Lower lobe of right lung (tissue), 2 donors: ENCODE measurements around the gene ANXA6. TPM values are rescaled to one million over a fixed set of nuclear protein-coding genes. Genes with fewer than 3 reads are reported as not detected.
A peak's percentile ranks its signal among the peaks of the same experiment; 100 is the strongest.

ENCODE experiments used
- ATAC-seq, 2 donors: fragments of 200-7000 bp; cut with Tn5 transposase; one replicate each; pipeline ENCODE4 v1.9.1; 2020 to 2022; ENCODE audit warnings: mild to moderate bottlenecking in 2 of 2, moderate library complexity in 2 of 2
- DNase-seq: peaks from one replicate; pipeline ENCODE4 v3.0.0-alpha.2; 2020
- H3K27ac ChIP-seq: fragments of 200-600 bp; one replicate; pipeline ENCODE4 v1.8.0; 2022
- H3K27me3 ChIP-seq: fragments of 200-600 bp; one replicate; pipeline ENCODE4 v1.8.0; 2022; ENCODE audit warnings: low read depth
- H3K36me3 ChIP-seq: fragments of 200-600 bp; one replicate; pipeline ENCODE4 v1.8.0; 2022; ENCODE audit warnings: mild to moderate bottlenecking
- H3K4me1 ChIP-seq: fragments of 200-600 bp; one replicate; pipeline ENCODE4 v1.8.0; 2022
- H3K4me3 ChIP-seq: fragments of 200-600 bp; one replicate; pipeline ENCODE4 v1.8.0; 2022; ENCODE audit warnings: mild to moderate bottlenecking
- H3K9me3 ChIP-seq: fragments of 200-600 bp; one replicate; pipeline ENCODE4 v1.8.0; 2022
- intact Hi-C: fragments of 100-400 bp; cut with DNase I; formaldehyde crosslinking; loops from one replicate; pipeline ENCODE4 v1.11.0; 2022
- total RNA-seq: library from RNA; stranded (reverse); fragmentation: NEBNext Ultra II Directional; extraction: Animal tissue kit (Norgen Biotek cat#: 25700); gene quantifications from one replicate; pipeline ENCODE4 v1.2.1, GENCODE V29; 2021
- TF ChIP-seq, protein P1 (sequence below): fragments of 200-600 bp; IDR thresholded peaks from one replicate; pipeline ENCODE4 v1.8.0; 2022; ENCODE audit warnings: antibody characterized with exemption, mild to moderate bottlenecking
- donor health status: DM: no; HTN: yes; CAD: no; lungs with severe emphysema.

Gene ANXA6
- total RNA-seq, 1 donor from 2014 or later = 120 TPM

DNA sequence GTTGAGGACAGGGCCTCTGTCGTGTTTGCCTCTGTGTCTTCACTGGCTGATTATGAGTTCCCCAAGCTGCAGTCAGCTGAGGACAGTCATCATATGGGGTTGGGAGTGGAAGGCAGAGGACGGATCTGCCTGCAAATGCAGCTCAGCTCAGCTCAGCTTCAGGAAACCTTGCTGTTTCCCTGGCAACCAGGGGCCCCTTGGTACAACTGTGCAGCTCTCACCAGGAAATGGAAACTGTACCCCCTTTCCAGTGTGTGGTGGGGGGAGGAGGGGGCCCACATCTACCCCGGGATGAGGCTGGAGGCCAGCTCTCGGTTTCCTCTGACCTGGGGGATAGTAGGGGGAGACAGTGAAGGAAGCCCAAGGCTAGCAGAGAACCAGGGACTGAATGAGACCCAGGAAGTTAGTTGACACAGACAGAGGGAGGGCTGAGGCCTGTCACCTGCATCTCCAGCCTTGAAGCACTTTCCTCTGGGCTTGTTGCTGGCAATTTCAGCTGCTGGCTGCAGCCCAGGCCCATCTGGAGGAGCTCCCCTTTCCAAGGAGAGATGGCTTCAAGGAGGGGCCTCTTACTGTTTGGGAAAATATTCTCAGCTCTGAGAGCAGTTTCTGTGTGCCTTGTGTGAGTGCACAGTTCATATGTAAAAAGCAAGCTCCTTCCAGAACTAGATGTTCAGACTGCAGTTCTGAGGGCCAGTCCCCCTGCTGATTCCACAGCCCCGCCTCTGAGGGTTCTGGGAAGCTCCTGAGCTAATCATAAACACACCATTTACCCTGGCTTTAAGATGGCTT is 6.9 kb downstream of the ANXA6 start:
- Histone ChIP-seq H3K27ac (peak overlapping the region; percentile 60), H3K4me3 (no peak overlapping the region), H3K9me3 (no peaks in the 10 kb centered on the region), H3K4me1 (peaks cover 80% of the 10 kb centered on the region), H3K27me3 (no peaks in the 10 kb centered on the region), H3K36me3 (peaks cover 15% of the 10 kb centered on the region)
- ATAC-seq (peak; percentile 56 to 61), DNase-seq (peak; percentile 53)
- TF ChIP-seq, protein P1, sequence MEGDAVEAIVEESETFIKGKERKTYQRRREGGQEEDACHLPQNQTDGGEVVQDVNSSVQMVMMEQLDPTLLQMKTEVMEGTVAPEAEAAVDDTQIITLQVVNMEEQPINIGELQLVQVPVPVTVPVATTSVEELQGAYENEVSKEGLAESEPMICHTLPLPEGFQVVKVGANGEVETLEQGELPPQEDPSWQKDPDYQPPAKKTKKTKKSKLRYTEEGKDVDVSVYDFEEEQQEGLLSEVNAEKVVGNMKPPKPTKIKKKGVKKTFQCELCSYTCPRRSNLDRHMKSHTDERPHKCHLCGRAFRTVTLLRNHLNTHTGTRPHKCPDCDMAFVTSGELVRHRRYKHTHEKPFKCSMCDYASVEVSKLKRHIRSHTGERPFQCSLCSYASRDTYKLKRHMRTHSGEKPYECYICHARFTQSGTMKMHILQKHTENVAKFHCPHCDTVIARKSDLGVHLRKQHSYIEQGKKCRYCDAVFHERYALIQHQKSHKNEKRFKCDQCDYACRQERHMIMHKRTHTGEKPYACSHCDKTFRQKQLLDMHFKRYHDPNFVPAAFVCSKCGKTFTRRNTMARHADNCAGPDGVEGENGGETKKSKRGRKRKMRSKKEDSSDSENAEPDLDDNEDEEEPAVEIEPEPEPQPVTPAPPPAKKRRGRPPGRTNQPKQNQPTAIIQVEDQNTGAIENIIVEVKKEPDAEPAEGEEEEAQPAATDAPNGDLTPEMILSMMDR = no peak
- intact Hi-C loops = no loop called here

DNA sequence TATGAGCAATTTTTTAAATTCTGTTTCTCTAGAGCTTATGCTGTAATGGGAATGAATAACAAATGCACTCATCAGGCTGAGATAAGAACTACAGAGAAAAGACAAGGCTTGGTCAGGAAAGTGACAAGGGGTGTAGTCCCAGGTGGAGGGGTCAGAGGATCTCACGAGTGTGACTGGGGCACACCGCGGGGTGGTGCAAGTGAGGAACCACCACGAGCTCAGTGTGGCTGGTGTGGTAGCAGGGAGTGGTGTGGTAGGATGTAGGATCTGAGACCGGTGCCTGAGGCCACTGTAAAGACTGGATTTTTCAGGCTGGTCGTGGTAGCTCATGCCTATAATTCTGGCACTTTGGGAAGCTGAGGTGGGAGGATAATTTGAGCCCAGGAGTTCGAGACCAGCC is 9.0 kb downstream of the ANXA6 start:
- intact Hi-C loops = no loop called here
- TF ChIP-seq, protein P1 = no peak
- Histone ChIP-seq H3K36me3 (peaks cover 34% of the 10 kb centered on the region), H3K4me3 (no peak overlapping the region), H3K9me3 (no peaks in the 10 kb centered on the region), H3K27ac (no peak overlapping the region), H3K27me3 (no peaks in the 10 kb centered on the region), H3K4me1 (peaks cover 65% of the 10 kb centered on the region)
- no peak for DNase-seq
- no peak for ATAC-seq

DNA sequence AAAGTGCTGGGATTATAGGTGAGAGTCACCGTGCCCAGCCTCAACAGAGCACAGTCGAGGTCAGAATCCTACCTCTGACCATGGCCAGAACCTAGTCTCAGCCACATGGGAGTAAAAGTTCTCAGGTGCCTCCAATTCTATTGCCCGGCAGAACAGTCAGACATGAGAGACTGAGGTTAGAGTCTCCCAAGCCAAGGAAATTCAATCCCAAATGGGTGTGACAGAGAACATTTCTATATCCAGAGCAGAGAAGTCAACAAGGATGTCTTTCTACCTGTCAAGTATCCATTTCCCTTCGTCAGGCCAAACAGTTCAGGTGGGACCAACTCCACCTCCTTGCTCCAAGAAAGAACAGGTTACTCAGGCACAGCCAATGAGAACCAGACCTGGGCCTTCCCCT is 10.5 kb downstream of the ANXA6 start:
- Histone ChIP-seq H3K36me3 (peaks cover 41% of the 10 kb centered on the region), H3K27ac (no peak overlapping the region), H3K4me1 (peaks cover 64% of the 10 kb centered on the region), H3K9me3 (no peaks in the 10 kb centered on the region), H3K27me3 (no peaks in the 10 kb centered on the region), H3K4me3 (no peak overlapping the region)
- intact Hi-C loops = no loop called here
- TF ChIP-seq, protein P1 = no peak
- DNase-seq (no peak), ATAC-seq (no peak)

DNA sequence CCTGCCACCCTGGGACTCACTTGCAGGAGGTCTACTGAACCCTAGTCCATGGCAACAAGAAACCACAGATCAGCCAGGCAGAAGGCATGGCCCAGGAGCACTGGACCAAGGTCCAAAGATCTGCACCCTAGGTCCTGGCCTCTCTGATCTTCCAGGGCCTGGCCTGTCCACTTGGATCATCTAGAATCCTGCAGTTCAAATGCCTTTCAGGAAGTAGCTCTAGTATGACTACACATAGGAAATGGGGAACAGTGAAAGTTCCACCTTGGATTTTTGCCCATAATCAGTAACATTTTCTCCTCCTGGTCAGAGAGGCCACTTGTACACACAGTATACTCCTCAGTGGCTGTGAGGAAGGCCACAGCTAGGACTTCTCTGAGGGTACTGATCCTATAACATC is 11.5 kb downstream of the ANXA6 start:
- Histone ChIP-seq H3K4me1 (peaks cover 62% of the 10 kb centered on the region), H3K27me3 (no peaks in the 10 kb centered on the region), H3K9me3 (no peaks in the 10 kb centered on the region), H3K4me3 (no peak overlapping the region), H3K27ac (no peak overlapping the region), H3K36me3 (peaks cover 46% of the 10 kb centered on the region)
- peak in 1 of 2 donors; percentile 4 for ATAC-seq
- TF ChIP-seq, protein P1 = no peak
- no peak for DNase-seq
- intact Hi-C loops = no loop called here

DNA sequence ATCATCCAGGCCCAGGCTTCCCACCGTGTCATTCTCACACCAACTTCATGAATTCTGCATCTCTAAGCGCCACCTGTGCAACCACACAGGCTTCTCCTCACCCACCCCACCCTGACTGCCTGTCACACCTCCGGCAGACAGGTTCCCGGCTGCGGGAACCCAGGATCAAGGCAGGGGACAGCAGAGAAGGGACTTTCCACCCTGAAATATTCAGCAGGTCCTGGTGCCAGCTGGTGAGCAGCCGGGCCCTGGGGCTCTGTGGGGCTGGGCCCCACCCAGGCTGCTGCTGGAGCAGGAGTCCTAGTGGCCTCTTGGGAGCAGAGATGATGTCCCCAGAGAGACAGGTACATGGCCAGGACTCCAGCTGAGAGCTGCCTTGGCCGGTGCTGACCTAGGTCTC is 12.7 kb downstream of the ANXA6 start:
- Histone ChIP-seq H3K27ac (no peak overlapping the region), H3K9me3 (no peaks in the 10 kb centered on the region), H3K36me3 (peaks cover 55% of the 10 kb centered on the region), H3K27me3 (no peaks in the 10 kb centered on the region), H3K4me3 (no peak overlapping the region), H3K4me1 (peaks cover 51% of the 10 kb centered on the region)
- TF ChIP-seq, protein P1 = no peak
- DNase-seq (no peak), ATAC-seq (no peak)
- intact Hi-C loops = no loop called here
